GM12878 (cell line): ENCODE results near the gene LAMA5. TPM values are rescaled to one million over a fixed set of nuclear protein-coding genes. Genes with fewer than 3 reads are reported as not detected.

ENCODE experiments used
- EGR1 ChIP-seq, 2 experiments: IDR thresholded peaks; 1 replicate in 1 of 2; 2 replicates in 1 of 2; pipeline ENCODE4 v1.6.1; 2011 to 2012; ENCODE audit warnings: low read depth in 2 of 2, low read length in 2 of 2, borderline replicate concordance in 1 of 2, mild to moderate bottlenecking in 1 of 2, moderate library complexity in 1 of 2
- IRF4 ChIP-seq: IDR thresholded peaks from 2 replicates; pipeline ENCODE4 v1.6.1; 2011; ENCODE audit warnings: low read depth, low read length
- KDM1A ChIP-seq: fragments of 200-600 bp; sonication (generic); IDR thresholded peaks from 2 replicates; pipeline ENCODE4 v1.6.1; 2016; ENCODE audit warnings: borderline replicate concordance
- MXI1 ChIP-seq: fragments of 150-350 bp; IDR thresholded peaks from 2 replicates; pipeline ENCODE4 v1.6.1; 2011; ENCODE audit warnings: low read depth, mild to moderate bottlenecking, inconsistent platforms, low read length, improper control_type of control experiment
- TARDBP ChIP-seq: IDR thresholded peaks from 2 replicates; pipeline ENCODE4 v1.6.1; 2016; ENCODE audit warnings: borderline replicate concordance
- polyA plus RNA-seq, 11 experiments: library from polyadenylated mRNA; depleted of rRNA in 4 of 11; unstranded in 6 of 11; stranded (reverse) in 5 of 11; fragments of >200 nt; fragmentation: Nextera tagmentation in 4 of 11; fragmentation: Illumina TruSeq in 1 of 11; extraction: Ambion mirVana in 4 of 11; extraction: Trizol in 1 of 11; gene quantifications; 1 replicate in 1 of 11; 2 replicates in 10 of 11; pipeline versions ENCODE4 v1.2.1 to v1.2.3, GENCODE V29; 2011 to 2016; ENCODE audit warnings: inconsistent platforms in 2 of 11, missing spikeins in 2 of 11, low read depth in 1 of 11
- total RNA-seq, 4 experiments: library from RNA; depleted of rRNA in 3 of 4; stranded (reverse); fragments of >200 nt in 3 of 4; fragmentation: Illumina TruSeq in 1 of 4; extraction: Trizol in 1 of 4; gene quantifications; 2 replicates each; pipeline versions ENCODE4 v1.2.1 to v1.2.3, GENCODE V29; 2013 to 2021
- TF ChIP-seq, protein P1 (sequence below): fragments of 450-650 bp; IDR thresholded peaks from 2 replicates; pipeline ENCODE4 v1.6.1; 2017; ENCODE audit warnings: mild to moderate bottlenecking, moderate library complexity
- TF ChIP-seq, protein P2 (sequence below): fragments of 450-650 bp; IDR thresholded peaks from 2 replicates; pipeline ENCODE4 v1.6.1; 2017; ENCODE audit warnings: antibody characterized with exemption, mild to moderate bottlenecking, moderate library complexity

The LAMA5 gene
- total and polyA plus RNA-seq, 10 of the 15 experiments (the other 5 are each of a cell fraction or from before 2014, with no cell fraction given): 0.09 to 3.1 (median 1.6) TPM; not detected in 3

GRCh38 chr20:62319346-62319909 is 47.7 kb downstream of the LAMA5 start (continued):
- TF ChIP-seq, protein P1, sequence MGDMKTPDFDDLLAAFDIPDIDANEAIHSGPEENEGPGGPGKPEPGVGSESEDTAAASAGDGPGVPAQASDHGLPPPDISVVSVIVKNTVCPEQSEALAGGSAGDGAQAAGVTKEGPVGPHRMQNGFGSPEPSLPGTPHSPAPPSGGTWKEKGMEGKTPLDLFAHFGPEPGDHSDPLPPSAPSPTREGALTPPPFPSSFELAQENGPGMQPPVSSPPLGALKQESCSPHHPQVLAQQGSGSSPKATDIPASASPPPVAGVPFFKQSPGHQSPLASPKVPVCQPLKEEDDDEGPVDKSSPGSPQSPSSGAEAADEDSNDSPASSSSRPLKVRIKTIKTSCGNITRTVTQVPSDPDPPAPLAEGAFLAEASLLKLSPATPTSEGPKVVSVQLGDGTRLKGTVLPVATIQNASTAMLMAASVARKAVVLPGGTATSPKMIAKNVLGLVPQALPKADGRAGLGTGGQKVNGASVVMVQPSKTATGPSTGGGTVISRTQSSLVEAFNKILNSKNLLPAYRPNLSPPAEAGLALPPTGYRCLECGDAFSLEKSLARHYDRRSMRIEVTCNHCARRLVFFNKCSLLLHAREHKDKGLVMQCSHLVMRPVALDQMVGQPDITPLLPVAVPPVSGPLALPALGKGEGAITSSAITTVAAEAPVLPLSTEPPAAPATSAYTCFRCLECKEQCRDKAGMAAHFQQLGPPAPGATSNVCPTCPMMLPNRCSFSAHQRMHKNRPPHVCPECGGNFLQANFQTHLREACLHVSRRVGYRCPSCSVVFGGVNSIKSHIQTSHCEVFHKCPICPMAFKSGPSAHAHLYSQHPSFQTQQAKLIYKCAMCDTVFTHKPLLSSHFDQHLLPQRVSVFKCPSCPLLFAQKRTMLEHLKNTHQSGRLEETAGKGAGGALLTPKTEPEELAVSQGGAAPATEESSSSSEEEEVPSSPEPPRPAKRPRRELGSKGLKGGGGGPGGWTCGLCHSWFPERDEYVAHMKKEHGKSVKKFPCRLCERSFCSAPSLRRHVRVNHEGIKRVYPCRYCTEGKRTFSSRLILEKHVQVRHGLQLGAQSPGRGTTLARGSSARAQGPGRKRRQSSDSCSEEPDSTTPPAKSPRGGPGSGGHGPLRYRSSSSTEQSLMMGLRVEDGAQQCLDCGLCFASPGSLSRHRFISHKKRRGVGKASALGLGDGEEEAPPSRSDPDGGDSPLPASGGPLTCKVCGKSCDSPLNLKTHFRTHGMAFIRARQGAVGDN: no peak
- TF ChIP-seq EGR1 (IDR thresholded peaks at IDR 0.05; ENCODE audit: borderline replicate concordance in 1 of 2, low read depth in 2 of 2, low read length in 2 of 2) (no peak), IRF4 (no peak), KDM1A (no peak), TARDBP (no peak), MXI1 (no peak)
- TF ChIP-seq, protein P2, sequence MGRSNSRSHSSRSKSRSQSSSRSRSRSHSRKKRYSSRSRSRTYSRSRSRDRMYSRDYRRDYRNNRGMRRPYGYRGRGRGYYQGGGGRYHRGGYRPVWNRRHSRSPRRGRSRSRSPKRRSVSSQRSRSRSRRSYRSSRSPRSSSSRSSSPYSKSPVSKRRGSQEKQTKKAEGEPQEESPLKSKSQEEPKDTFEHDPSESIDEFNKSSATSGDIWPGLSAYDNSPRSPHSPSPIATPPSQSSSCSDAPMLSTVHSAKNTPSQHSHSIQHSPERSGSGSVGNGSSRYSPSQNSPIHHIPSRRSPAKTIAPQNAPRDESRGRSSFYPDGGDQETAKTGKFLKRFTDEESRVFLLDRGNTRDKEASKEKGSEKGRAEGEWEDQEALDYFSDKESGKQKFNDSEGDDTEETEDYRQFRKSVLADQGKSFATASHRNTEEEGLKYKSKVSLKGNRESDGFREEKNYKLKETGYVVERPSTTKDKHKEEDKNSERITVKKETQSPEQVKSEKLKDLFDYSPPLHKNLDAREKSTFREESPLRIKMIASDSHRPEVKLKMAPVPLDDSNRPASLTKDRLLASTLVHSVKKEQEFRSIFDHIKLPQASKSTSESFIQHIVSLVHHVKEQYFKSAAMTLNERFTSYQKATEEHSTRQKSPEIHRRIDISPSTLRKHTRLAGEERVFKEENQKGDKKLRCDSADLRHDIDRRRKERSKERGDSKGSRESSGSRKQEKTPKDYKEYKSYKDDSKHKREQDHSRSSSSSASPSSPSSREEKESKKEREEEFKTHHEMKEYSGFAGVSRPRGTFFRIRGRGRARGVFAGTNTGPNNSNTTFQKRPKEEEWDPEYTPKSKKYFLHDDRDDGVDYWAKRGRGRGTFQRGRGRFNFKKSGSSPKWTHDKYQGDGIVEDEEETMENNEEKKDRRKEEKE: no peak
- TF ChIP-seq, all 136 proteins: peak for 0
